GM19240 (cell line): ENCODE measurements around the gene OLFM4.
"Not testable (repeated sequence)": the region's sequence is repeated elsewhere in the genome, so short reads cannot be mapped to it uniquely, and the experiment has no call there.

Experiments
- DNase-seq: peaks from one replicate; pipeline ENCODE4 v3.0.0; 2011; ENCODE audit warnings: low spot score; ENCODE audit not compliant: insufficient read length

Gene OLFM4

GRCh38 chr13:53028637-53029203 is at the start of gene OLFM4:
TSS of gene OLFM4 (plus strand) at chr13:53028813. CDS start at chr13:53028837, 24 bp downstream.
- DNase-seq = no peak

- no peak for DNase-seq
Observed at GRCh38 chr13:52978989-52979388, 49.6 kb upstream of the OLFM4 start.

DNA sequence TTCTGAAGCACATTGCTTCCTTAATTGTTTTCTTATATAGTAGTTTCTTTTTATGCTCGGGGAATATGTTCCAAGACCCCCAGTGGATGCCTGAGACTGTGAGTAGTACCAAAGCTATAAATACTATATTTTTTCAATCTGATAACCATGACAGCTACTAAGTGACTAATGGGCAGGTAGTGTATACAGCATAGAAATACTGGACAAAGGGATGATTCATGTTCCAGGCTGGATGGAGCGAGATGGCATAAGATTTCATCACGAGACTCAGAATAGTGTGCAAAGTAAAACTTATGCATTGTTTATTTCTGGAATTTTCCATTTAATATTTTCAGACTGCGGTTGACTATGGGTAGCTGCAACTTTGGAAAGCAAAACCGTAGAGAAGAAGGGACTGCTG is 47.9 kb upstream of the OLFM4 start:
- no peak for DNase-seq

- no peak for DNase-seq
Observed at GRCh38 chr13:52983836-52984235, 44.8 kb upstream of the OLFM4 start.

DNA sequence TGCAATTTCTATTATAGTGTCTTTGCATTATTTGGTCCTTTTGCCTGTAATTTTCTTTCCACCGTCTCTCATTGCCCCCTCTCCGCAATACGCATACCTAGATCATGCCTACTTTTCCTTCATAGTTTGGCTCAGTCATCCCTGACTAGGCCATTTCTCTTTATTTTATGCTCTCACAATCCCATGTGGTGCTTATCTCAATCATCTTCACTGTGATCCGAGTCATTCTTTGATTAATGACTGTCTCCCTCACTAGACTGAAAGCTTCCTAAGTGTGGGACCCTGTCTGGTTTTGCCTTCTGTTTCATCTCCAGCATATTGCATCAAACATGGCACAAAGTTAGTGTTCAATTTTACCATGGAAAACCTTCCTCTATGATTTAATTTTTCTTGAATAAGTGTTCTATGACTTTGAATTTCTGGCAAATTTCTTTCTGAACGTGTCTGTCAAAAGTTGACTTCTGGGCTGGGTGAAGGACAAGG is 43.7 kb upstream of the OLFM4 start:
- DNase-seq = no peak

GRCh38 chr13:52991344-52992020 is 37.1 kb upstream of the OLFM4 start:
- DNase-seq = no peak

GRCh38 chr13:52992110-52992509 is 36.5 kb upstream of the OLFM4 start:
- no peak for DNase-seq

DNA sequence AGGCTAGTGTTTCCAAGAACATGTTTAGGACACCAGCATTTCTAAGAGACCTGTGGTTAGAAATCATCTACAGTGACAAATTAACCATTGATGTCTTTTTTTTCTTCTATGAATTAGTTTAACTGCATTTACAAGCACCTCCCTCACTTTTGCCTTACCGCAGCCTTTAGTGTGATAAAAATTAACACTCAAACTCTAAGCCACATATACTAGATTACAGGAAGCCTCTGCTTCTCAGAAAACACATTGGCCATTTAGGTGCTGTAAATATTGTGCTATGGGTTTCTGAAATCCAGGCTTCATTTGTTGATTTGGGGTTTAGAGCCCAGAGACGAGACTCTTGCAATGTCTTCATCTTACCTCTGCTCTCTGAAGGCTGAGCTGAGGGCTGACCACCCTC is 34.6 kb upstream of the OLFM4 start:
- no peak for DNase-seq

DNA sequence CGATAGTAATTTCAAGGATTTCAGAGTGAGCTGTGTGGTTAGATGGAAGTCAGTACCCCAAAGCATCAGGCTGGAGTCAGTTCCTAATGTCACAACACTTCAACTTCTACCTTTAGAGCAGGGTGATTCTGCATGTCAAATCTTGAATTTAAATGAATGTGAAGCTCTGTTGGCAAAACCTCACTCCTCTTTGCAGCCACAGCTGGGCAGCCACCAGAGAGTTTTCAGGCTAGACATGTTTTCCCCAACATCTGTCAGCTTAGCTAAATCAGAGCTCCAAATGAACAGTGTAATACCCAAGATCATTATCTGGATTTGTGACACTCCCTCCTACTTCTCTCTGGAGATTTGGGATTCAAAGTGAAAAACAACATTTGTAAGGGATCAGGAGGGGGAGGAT is 33.7 kb upstream of the OLFM4 start:
- no peak for DNase-seq

DNA sequence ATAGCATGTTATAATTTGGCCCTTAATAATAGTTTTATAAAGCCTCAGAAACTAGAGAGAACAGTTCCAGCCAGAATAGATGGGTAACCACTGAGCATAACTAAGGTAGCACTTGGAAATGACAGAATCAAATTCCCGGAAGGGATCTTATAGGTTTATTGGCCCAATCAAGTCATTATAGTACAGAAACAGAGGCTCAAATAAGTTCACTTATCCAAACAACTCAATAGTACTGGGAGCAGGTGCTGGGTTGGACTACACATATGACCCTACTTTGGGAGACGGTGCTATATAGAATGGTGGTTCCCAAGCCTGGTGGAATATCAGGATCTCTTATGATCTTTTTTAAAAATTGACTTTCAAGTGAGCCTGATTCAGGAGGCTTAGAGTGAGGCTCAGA is 32.7 kb upstream of the OLFM4 start:
- no peak for DNase-seq

- DNase-seq = no peak
Observed at GRCh38 chr13:52997951-52998876, 30.4 kb upstream of the OLFM4 start.

DNA sequence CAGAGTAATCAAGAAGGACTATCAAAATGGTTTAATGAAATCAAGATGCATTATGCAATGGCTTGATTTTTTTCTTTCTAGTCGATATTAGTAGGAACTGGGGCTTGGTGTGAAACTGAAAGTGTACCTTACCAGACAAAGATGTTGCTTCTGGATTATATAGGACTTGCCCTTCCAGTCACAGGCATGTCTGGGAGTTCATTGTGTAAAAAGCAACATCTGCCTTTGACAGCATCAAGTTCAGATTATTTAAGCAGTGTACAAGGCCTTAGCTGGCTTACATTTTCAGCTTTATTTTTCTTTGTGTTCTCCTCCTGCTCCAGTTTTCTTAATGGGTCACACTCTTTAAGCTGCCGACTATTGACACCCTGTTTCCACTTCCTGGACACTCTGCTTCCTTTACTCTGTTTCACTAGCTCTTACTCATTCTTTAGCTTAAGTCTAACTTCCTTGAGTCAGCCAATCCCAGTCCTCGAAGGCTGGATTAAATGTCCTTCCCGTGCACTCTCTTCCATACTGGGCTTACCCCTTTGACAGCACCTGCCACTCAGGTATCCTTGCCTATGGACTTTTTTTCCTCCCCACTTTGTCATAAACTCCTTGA is 29.4 kb upstream of the OLFM4 start:
- DNase-seq = no peak

DNA sequence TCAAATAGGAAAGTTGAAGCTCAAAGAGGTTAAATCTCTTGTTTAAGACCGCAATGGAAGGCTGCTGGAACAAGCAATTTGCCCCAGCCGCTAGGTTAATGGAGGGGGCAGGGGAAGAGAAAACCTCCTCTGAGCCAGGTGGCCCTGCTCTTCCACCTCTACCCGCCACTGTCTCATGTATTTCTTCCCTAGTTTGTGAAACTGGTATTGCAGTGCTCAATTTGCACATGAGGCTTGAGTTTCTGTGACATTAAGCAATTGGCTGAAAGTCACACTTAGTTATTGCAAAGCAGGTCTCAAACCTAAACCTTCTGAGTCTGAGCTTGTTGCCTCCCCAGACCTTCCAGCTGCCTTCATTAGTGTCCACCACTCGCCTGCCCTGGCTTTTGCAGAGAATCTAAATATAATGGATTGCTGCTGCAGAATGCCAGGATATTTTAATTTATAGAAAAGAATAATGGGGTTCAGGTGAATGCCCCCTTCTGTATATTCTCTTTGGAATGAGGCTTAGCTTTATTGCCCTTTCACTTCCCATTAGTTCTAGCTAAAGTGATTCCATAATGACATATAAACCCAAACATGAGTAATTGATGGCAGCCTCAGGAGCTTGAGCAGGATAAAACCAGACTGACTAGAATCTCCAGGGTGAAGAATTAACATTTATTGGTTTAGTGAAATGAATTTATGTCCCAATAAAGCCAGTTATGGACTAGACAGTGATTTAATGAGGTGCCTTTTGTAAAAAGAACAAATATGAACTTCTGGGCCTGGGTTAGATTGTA is 27.0 kb upstream of the OLFM4 start:
- no peak for DNase-seq

DNA sequence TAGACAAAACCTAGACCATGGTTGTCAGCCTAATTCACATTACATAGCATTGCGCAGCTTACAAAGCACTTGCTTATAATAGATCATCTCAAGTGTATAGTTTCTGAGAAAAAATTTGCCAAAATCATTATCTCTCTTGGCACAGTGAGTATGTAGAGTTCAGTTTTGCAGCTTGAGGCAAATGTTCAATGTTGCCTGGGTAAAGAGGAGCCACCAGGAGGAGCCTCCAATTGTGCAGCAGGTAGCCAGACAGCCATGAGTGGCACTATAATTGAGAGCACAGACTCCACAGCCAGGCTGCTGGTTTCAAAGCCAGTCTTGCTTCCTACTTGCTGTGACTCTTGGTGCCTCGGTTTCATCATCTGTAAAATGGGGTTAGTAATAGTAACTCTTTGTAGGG is 24.0 kb upstream of the OLFM4 start:
- no peak for DNase-seq

DNA sequence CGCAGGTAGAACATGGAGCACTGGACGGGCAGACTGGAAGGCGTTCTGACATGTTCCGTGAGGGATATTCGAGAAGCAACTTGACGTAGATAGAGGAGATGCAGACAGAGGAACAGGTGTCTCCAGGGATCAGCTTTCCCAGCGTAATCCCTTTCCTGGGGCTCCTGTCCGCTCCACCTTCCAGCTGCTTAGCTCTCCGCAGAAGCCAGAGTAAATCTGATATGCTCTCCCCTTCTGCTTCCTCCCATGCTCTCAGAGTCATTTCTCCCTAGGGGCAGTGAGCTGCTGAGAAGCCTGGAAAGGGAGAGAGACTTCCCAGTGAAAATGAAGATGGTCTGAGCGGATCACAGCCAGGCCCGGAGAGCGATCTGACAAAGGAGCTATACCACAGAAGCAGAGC is 23.0 kb upstream of the OLFM4 start:
- no peak for DNase-seq

GRCh38 chr13:53007872-53008271 is 20.7 kb upstream of the OLFM4 start:
- no peak for DNase-seq

DNA sequence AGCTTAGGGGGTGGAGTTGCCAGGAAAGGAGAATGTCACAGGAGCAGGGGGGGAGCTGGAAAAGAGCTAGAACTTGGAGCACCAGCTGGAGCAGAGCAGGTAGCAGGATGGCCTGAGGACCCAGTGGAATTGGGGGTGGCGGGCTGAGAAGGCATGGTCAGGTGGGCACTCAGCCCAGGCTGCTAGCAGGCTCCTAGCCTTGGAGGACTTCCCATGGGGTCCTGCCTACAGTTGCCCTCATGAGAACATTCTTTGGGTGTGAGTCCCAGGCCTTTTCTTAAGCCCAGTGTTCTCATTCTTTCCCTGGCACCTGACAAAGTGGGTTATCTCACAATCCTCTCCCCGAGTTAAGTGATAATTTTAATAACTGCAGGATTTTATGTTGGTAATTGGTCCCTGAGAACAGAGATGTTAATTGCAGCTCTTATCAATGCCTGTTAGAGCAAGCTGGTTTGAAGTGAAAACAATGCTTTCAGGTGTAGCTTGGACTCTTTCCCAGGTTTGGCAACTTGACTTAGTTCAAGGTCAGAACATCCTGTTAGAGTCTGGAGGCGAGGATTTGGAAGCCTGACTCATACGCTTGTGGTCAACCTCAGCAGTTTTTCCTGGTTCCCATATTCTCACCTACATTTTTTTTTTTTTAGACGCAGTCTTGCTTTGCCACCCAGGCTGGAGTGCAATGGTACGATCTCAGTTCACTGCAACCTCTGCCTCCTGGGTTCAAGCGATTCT is 18.1 kb upstream of the OLFM4 start:
- no peak for DNase-seq

DNA sequence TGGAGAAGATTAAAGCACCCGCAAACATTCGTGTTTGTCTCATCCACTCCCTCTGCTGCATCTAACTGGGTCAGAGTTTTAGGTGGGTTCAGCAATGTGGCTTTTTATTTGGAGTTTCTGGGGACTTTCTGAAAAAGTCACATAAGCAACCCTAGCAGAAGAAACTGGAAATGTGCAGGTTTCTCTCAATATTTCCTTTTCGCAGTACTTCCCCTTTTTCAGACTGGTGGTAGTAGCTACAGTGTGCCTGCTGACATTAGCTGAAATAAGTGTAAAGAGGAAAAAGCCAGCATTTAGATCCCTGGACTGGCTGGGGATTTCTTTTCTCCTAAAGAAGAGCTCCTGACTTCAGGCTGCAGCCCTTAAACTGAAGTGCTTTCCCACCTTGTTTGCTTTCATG is 15.9 kb upstream of the OLFM4 start:
- DNase-seq = no peak

DNA sequence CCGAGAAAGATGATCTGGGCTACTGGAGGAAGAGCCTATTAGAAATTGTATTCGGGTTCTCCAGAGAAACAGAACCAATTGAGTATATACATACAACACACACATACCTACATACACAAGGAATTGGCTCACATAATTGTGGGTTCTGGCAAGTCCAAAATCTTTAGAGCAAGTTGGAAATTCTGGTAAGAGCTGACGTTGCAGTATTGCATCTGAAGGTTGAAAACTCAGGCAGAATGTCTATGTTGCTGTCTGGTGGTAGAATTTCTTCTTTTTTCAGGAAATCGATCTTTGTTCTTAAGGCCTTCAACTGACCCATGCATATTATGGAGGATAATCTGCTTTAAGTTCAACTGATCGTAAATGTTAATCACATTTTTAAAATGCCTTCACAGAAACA is 15.5 kb upstream of the OLFM4 start:
- no peak for DNase-seq

GRCh38 chr13:53014018-53014417 is 14.6 kb upstream of the OLFM4 start:
- DNase-seq = not testable (repeated sequence)
